Kidney glomerular epithelial cell (primary cell): ENCODE measurements around the gene SIRT5.

Experiments
- DNase-seq: peaks from one replicate; lab custom pipeline; 2025; lab: John Stamatoyannopoulos, UW

SIRT5 gene

GRCh38 chr6:13553646-13554045 lies 20.8 kb upstream of the SIRT5 start:
- no peak for DNase-seq

DNA sequence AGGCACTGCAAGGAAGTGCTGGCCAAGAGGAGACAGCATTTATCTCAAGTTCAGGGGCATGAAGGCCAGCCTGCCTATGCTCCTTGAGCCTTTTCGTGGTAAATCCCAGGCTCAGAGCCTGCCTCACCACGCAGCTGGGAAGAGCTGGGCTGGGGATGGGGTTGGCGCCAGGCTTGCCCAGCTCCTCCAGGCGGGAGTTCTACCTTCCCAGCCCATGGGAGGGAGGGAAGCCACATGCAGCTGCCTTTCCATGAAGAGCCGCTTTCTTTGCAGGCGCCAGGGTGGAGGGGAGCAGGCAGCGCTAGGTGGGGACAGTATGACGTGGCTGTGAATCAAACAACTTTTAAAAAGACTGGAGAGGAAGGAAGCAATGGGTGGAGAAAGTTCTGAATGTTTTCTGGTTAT lies 19.5 kb upstream of the SIRT5 start:
- no peak for DNase-seq

- DNase-seq, result no peak
Measured at GRCh38 chr6:13557841-13558240, 16.6 kb upstream of the SIRT5 start.

GRCh38 chr6:13558718-13559117 lies 15.7 kb upstream of the SIRT5 start:
- no peak for DNase-seq

- DNase-seq, result no peak
Measured at GRCh38 chr6:13559251-13559650, 15.2 kb upstream of the SIRT5 start.

GRCh38 chr6:13559968-13560650 lies 14.3 kb upstream of the SIRT5 start:
- no peak for DNase-seq

DNA sequence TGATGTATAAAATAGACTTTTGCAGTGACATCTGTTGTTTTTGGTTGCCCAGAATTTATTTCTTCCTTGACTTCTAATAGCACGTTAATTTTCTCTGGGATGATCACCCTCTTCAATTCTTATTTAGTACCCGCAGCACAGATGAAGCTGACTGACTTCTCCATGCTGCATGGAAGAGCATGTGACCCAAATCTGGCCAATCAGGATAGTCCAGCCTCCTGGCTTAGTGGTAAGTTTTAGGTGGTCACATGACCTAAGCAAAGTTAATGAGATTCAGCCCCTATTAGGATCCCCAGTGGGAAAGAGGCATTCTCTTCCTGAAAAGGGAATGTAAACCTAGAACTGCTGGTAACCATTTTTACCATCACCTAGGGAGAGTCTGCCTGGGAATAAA lies 13.8 kb upstream of the SIRT5 start:
- DNase-seq, result no peak

GRCh38 chr6:13561624-13562267 lies 12.7 kb upstream of the SIRT5 start:
- no peak for DNase-seq

- no peak for DNase-seq
Measured at GRCh38 chr6:13563009-13563408, 11.4 kb upstream of the SIRT5 start.

DNA sequence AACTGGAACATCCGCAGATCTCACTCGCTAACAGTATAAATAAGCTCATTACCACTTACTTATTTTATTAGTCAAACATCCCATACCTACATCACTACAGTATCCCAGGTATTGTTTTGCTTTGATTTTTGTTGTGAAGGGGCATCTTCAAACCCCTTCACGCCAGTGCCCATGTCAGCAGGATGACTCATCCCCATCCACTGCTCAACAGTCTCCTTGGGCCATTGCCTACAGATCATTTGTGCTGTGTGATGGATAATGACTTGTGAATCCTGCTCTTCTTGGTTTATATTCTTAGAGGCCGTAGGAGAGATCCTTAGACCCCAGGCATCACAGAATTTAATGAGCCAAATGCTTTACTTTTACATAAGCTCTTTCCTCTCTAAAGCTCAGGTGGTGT lies 8.5 kb upstream of the SIRT5 start:
- no peak for DNase-seq

- no peak for DNase-seq
Measured at GRCh38 chr6:13566500-13566899, 7.9 kb upstream of the SIRT5 start.

- no peak for DNase-seq
Measured at GRCh38 chr6:13568970-13569369, 5.4 kb upstream of the SIRT5 start.

GRCh38 chr6:13572240-13572639 lies 2.2 kb upstream of the SIRT5 start:
- DNase-seq, result no peak

DNA sequence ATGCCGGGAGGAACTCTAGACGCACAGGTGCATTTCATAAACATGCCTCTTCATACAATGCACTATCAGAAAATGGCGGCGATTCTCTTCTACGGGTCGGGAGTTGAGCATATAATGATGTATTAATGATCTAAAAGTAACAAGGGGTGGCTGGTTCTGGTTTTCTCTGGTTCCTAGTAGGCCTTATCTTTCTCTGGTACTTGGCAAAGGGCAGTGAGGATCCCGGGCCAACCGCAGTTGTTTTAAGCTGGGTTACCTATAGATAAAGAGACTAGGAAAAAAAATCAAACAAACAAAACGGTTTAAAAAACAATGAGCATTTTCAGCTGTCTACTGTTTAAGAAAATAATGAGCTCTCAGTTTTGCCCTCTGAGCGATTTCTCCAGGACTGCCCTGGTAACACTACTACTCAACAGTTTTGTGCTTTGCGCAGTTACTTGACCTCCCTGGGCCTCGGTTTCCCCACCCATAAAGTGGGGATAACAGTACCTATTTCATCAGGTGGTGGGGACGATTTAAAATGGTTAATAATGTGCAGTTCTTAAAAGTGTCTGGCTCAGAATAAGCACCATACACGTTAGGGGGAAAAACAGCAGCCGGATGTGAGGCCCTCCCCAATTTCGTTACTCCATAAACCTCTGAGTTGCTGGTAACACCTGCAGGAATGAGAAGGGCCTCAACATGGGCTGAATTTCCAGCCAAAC lies 1.3 kb upstream of the SIRT5 start:
- DNase-seq, result no peak

DNA sequence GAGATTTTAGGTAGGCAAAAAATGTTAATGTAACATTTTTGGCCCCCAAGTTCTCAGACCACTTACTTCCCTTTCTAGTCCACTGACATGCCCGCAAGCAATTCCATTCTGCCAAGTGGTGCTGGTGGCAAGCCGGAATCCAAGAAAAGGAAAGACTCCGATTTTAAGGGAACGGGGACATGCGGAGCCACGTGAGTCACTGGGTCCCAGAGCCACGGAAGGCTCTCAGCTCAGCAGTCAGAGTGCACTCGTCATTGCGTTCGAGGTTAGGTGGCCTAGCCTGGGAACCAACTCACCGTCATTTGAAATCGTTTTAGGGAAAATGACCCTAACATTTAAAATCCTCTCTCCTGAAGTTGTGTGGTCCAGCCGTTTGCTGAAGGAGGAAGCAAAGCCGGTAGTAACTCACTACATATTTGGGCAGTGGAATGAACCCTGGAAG lies 711 bp upstream of the SIRT5 start:
- DNase-seq, result no peak

- peak; percentile 88 for DNase-seq
Measured at GRCh38 chr6:13574149-13574570, 241 bp upstream of the SIRT5 start.

GRCh38 chr6:13575377-13575775 lies 975 bp downstream of the SIRT5 start:
- no peak for DNase-seq

GRCh38 chr6:13576017-13576416 lies 1.6 kb downstream of the SIRT5 start:
- no peak for DNase-seq

DNA sequence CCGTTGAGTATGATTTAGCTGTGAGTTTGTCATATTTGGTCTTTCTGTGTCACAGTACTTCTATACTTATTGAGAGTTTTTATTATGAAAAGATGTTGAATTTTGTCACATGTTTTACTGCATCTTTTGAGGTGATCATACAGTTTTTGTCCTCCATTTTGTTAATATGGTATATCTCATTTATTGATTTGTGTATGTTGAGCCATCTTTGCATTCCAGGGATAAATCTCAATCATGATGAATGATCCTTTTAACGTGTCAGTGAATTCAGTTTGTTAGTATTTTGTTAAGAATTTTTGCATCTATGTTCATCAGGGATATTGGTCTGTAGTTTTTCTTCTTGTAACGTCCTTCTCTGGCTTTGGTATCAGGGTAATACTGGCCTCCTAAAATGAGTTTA lies 3.5 kb downstream of the SIRT5 start:
- DNase-seq, result no peak

DNA sequence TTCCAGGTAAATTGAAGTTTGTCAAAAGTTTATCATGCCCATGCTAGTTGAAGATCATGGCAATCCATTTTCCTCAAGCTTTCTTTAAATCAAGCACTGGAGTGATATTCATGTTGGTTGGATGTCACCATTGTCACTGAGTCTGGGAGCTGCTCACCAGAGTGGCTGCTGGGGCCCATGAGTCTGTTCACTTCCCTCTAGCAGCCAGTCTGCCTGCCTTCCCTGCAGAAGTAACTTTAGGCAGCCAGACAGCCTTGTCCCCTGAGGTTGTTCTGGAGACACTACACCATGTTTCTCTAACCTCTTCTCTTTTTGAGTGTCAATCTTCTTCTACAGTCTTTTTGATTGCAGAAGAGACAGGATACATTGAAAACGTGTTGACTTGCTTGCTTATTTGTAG lies 5.5 kb downstream of the SIRT5 start:
- DNase-seq, result no peak

DNA sequence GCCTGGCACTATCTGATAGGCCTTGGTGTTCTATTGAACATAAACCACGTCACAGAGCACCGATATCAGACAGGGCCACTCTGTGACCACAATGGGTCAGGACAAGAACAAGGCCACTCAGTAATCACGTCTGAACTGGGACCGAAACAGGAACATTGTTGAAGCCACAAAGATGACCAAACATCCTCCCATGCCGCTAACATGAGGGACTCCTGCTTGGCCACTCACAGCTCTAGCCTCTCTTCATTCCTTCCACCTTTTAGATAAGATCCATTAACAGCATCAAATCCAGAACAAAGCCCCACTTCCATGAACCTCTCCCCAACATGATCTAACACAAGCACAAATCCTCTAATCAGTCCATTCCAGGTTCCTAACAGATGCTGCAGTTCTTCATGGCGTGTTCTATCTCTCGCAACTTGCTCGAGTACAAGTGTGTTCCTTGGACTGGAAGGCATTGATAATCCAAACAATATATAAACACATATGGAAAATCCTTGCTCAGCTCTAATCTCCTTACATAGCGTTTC lies 7.4 kb downstream of the SIRT5 start:
- DNase-seq, result no peak

DNA sequence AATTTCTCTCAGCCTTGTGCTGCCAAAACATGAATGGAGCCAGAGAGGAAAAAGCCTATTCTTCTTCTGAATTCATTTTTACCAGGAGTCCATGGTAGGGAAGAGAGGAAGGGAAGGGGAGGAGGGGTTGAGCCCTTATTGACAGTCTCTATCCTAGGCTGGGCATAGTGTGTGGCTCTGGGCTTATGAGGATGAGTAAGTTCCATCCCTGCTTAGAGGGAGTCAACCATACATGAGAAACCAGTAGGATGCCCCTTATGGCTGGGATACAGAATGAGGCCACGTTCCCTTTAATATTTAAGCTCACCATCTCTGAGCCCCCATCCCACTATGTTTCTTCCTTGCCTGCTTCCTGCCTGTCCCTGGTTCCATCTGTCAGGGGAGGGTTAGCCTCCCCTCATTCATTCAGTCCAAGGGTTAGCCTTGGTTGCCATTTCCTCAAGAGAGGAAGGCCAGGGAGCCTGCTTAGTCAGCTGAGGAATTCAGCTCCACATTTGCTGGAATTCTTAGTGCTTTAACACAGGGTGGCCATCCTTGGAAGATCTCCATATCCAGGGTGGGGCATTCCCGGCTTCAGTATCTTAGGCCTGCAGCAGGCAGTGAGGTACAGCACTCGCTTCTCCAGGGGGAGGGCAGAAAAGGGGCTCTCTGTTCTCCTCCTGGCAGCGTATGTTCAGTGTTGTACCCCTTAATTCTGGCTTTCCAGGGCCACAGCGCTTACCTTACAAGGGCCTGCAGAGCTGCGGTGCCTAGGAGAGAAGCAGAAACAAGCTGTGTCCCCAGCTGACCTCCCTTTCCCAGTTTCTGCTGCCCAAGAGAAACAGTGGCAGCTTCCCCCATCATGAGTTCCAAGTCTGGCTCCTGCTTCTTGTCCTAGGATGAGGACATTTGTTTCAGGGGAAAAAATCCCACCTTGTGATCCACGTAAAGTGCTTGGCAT lies 12.5 kb downstream of the SIRT5 start:
- no peak for DNase-seq
